AG09309 (cell line): ENCODE data around the gene NDUFB5.

Source experiments
- DNase-seq: peaks from one replicate; pipeline ENCODE4 v3.0.0-alpha.2; 2010; ENCODE audit warnings: low read depth
- H3K4me3 ChIP-seq: 2 replicates; pipeline ENCODE4 v1.5.1; 2011; ENCODE audit warnings: mild to moderate bottlenecking, low read depth, low read length, moderate library complexity; ENCODE audit not compliant: control insufficient read depth
- TF ChIP-seq, protein P1 (sequence below): IDR thresholded peaks from 2 replicates; pipeline ENCODE4 v1.5.1; 2011; ENCODE audit warnings: mild to moderate bottlenecking, low read depth, low read length, inconsistent platforms; ENCODE audit not compliant: insufficient read depth, control insufficient read depth; ENCODE audit errors: missing control alignments

The NDUFB5 gene

DNA sequence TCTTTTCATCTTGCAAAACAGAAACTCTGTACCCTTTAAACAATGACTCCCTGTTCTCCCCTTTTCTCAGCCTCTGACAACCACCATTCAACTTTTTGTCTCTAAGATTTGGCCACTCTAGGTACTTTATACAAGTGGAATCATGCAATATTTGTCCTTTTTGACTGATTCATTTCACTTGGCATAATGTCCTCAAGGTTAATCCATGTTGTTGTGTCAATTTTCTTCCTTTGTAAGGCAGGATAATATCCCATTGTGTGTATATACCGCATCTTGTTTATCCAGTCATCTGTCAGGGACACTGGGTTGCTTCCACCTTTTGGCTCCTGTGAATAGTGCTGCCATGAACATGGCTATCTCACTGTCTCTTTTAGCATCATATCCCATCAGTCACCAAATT is 58.5 kb downstream of the NDUFB5 start:
- no peak for DNase-seq
- H3K4me3 ChIP-seq, result no peak overlapping the region
- TF ChIP-seq, protein P1, sequence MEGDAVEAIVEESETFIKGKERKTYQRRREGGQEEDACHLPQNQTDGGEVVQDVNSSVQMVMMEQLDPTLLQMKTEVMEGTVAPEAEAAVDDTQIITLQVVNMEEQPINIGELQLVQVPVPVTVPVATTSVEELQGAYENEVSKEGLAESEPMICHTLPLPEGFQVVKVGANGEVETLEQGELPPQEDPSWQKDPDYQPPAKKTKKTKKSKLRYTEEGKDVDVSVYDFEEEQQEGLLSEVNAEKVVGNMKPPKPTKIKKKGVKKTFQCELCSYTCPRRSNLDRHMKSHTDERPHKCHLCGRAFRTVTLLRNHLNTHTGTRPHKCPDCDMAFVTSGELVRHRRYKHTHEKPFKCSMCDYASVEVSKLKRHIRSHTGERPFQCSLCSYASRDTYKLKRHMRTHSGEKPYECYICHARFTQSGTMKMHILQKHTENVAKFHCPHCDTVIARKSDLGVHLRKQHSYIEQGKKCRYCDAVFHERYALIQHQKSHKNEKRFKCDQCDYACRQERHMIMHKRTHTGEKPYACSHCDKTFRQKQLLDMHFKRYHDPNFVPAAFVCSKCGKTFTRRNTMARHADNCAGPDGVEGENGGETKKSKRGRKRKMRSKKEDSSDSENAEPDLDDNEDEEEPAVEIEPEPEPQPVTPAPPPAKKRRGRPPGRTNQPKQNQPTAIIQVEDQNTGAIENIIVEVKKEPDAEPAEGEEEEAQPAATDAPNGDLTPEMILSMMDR, result no peak

DNA sequence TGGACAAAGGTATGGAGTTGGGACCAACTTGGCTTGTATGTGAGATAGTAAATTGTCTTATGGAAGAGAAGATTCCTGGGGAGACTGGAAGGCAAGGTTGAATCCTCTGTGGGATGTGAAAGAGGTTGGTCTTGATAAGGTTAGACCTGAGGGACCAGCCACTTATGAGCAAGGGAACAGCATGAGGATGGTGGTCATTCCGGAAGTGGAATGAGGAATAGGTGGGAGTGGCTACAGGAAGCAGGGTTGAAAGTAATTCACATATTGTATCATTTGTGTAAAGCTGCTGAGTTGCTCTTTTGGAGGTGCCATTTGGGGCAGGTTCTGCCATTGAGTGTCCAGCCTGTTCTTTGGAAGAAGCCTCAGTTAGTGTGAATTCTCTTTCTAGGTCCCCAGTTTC is 61.4 kb downstream of the NDUFB5 start:
- no peak overlapping the region for H3K4me3 ChIP-seq
- TF ChIP-seq, protein P1, result no peak
- DNase-seq, result no peak

DNA sequence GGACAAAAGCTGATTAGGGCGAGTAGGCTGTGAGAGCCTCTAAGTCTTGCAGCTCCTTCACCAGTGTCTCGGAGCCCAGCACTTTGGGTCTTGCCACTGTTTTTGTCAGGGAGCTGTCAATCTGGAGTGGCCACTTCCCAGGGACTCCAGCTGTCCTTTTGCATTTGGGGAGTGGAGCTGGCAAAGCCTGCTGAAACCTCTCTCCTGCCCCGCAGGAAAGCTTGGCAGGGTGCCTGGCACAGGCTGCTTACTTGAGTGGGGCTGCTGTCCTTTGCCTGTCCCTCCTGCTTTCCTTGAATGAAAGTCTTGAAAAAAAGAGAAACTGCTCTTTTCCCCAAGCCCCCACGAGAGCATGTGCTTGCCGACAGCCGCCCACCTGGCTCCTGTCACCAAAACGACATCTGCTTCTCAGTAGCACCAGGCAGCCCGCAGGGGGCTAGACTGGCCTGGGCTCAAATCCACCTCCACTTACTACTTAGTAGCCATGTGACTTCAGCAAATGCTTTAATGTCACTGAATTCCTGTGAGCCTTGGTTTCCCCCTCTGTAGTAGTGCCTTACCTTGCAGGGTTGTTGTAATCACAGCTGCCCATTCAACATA is 61.9 kb downstream of the NDUFB5 start:
- DNase-seq, result no peak
- no peak overlapping the region for H3K4me3 ChIP-seq
- TF ChIP-seq, protein P1, result no peak

DNA sequence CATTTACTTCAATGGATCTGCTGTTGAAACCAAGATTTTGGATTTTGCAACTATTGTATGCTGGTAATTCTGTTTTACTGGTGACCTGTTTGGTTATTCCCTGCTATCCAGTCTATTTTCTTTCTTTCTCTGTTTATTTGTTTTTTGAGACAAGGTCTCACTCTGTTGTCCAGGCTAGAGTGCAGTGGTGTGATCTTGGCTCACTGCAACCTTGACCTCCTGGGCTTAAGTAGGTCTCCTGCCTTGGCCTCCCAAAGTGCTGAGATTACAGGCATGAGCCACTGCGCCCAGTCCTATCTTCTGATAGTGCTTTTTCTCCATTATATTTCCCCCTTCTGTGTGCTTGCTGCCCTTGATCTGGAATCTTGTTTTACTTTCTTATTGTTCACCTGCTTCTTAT is 63.8 kb downstream of the NDUFB5 start:
- DNase-seq, result no peak
- TF ChIP-seq, protein P1, result no peak
- H3K4me3 ChIP-seq, result no peak overlapping the region

DNA sequence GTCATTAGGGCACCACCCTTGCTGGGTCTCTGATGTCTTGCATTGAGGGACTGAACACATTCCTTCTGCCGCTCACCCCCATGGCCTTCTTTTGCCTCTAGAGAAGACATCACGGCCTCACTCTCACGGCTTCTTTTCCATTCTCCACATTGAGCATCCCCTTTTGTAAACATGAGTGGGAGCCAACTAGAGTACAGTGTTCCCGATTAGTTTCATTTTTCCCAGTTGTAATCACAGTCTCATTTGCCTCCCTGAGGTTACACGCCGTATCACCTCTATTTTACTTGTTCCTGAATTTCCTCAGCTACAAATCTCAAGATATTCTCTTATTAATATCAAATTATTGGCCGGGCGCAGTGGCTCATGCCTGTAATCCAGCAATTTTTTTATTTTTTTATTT is 65.7 kb downstream of the NDUFB5 start:
- no peak for DNase-seq
- no peak overlapping the region for H3K4me3 ChIP-seq
- TF ChIP-seq, protein P1, result no peak

DNA sequence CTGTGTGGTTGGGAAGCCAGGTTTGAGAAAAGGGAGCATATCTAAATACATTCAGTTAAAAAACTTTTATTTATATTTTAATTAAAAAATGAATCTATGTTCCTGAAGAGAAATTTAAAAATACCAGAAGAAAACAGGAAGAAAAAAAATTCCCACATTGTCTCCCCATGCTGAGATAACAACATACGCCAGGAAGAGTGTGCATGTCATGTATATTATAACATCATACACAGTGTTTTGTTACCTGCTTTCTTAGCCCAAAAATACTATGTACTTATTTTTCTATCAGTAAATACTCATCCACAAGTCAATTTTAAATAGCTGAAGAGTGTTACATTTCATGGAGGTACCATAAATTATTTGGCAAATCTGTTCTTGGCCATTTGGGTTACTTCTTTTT is 66.7 kb downstream of the NDUFB5 start:
- no peak overlapping the region for H3K4me3 ChIP-seq
- TF ChIP-seq, protein P1, result no peak
- DNase-seq, result no peak
